GM13976 (cell line): ENCODE data around the gene ITM2B.

ENCODE experiments used
- DNase-seq: peaks from one replicate; pipeline ENCODE4 v3.0.0; 2012; ENCODE audit warnings: low spot score
- in situ Hi-C: fragments of 300-500 bp; cut with MboI; formaldehyde crosslinking; loops from one replicate; pipeline ENCODE4 v1.12.0; 2022; ENCODE audit warnings: low sequenced_read_pairs, mixed read lengths, inconsistent platforms; ENCODE audit not compliant: unreplicated experiment
- TF ChIP-seq, protein P1 (sequence below): IDR thresholded peaks from 2 replicates; pipeline ENCODE4 v1.5.1; 2012; ENCODE audit warnings: borderline replicate concordance, mild to moderate bottlenecking; ENCODE audit not compliant: insufficient read depth; ENCODE audit errors: extremely low read depth, missing control alignments, control extremely low read depth

ITM2B gene

DNA sequence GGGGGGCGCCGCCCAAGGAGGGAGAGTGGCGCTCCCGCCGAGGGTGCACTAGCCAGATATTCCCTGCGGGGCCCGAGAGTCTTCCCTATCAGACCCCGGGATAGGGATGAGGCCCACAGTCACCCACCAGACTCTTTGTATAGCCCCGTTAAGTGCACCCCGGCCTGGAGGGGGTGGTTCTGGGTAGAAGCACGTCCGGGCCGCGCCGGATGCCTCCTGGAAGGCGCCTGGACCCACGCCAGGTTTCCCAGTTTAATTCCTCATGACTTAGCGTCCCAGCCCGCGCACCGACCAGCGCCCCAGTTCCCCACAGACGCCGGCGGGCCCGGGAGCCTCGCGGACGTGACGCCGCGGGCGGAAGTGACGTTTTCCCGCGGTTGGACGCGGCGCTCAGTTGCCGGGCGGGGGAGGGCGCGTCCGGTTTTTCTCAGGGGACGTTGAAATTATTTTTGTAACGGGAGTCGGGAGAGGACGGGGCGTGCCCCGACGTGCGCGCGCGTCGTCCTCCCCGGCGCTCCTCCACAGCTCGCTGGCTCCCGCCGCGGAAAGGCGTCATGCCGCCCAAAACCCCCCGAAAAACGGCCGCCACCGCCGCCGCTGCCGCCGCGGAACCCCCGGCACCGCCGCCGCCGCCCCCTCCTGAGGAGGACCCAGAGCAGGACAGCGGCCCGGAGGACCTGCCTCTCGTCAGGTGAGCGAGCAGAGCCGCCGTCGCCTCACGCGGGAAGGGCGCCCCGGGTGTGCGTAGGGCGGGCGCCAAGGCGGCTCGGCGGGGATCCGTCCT, 70.5 kb downstream of the ITM2B start, which contains the start of gene RB1:
Gene RB1, plus strand, starts transcription at position 393 of the 784 bp plus-strand sequence. Its CDS starts 162 bp downstream, at position 555.
- in situ Hi-C loops, result no loop called here
- TF ChIP-seq, protein P1, sequence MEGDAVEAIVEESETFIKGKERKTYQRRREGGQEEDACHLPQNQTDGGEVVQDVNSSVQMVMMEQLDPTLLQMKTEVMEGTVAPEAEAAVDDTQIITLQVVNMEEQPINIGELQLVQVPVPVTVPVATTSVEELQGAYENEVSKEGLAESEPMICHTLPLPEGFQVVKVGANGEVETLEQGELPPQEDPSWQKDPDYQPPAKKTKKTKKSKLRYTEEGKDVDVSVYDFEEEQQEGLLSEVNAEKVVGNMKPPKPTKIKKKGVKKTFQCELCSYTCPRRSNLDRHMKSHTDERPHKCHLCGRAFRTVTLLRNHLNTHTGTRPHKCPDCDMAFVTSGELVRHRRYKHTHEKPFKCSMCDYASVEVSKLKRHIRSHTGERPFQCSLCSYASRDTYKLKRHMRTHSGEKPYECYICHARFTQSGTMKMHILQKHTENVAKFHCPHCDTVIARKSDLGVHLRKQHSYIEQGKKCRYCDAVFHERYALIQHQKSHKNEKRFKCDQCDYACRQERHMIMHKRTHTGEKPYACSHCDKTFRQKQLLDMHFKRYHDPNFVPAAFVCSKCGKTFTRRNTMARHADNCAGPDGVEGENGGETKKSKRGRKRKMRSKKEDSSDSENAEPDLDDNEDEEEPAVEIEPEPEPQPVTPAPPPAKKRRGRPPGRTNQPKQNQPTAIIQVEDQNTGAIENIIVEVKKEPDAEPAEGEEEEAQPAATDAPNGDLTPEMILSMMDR, result no peak
- peak; percentile 86 for DNase-seq

GRCh38 chr13:48304143-48304876, 71.3 kb downstream of the ITM2B start:
- in situ Hi-C loops, result no loop called here
- TF ChIP-seq, protein P1, result no peak
- peak; percentile 84 for DNase-seq

GRCh38 chr13:48311223-48311622, 78.2 kb downstream of the ITM2B start:
- DNase-seq, result no peak
- in situ Hi-C loops, result no loop called here
- TF ChIP-seq, protein P1, result no peak

GRCh38 chr13:48315969-48316650, 83.1 kb downstream of the ITM2B start:
- no peak for DNase-seq
- in situ Hi-C loops, result no loop called here
- TF ChIP-seq, protein P1, result no peak

DNA sequence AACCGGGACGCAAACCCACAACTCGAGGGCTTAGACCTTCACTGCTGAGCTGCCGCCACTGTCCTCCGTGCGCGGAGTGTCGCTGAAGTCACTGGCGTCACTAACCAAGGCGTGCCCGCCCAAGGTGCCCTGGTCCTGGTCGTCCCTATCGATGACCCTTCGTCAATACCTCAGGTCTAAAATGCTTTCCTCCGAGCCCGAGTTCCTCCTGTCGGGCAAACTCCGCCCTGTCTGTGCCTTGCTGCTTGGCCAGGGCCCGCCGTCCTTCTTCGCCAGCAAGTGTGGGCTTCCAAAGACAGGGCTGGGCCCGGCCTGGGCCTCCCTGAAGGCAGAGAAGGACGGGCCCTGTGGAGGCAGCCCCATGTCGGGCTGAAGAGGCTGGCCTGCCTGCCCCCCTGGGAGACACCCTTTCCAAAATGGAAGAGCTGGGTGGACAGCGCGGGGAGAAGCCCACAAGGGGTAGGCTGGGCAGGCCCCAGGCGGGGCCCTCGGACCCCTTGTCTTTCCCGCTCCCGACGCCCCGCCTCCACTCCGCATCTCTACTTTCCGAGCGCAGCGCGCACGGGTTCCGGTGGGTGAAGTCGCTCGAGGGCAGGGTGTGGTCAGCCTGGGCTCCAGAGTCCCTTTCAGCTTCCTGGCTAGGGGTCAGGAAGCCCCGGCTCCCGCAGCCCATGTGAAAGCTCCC, 84.0 kb downstream of the ITM2B start:
- in situ Hi-C loops, result no loop called here
- no peak for DNase-seq
- TF ChIP-seq, protein P1, result no peak
